ENCODE measurements around the gene NR1H3.
"Not testable (repeated sequence)": the region's sequence is repeated elsewhere in the genome, so short reads cannot be mapped to it uniquely, and the experiment has no call there.

GRCh38 chr11:47316501-47316900 lies 58.7 kb downstream of the NR1H3 start:
- not testable (repeated sequence) for TF ChIP-seq CTCF (conservative IDR thresholded peaks at IDR 0.05; ENCODE audit: low read depth, low read length); EZH2 (IDR thresholded peaks at IDR 0.05; ENCODE audit: low read length, unreplicated experiment); EZH2phosphoT487 (IDR thresholded peaks at IDR 0.05; ENCODE audit: borderline replicate concordance, low read length)
